K562 (cell line): Measurements from ENCODE around the gene CYB5R3. TPM values are rescaled to one million over a fixed set of nuclear protein-coding genes. Genes with fewer than 3 reads are reported as not detected.

ENCODE experiments used
- CREB1 ChIP-seq, 2 experiments: sonication (generic) in 1 of 2; formaldehyde crosslinking in 1 of 2; IDR thresholded peaks; 2 replicates each; pipeline versions ENCODE4 v1.6.1 to v1.8.0; 2012 to 2022; ENCODE audit warnings: inconsistent platforms in 1 of 2, mild to moderate bottlenecking in 1 of 2, missing genetic modification reagents in 1 of 2, moderate library complexity in 1 of 2
- HMG20A ChIP-seq: fragments of 450-650 bp; formaldehyde crosslinking; conservative IDR thresholded peaks from 2 replicates; pipeline ENCODE4 v1.4.0; 2020; ENCODE audit warnings: mild to moderate bottlenecking, mixed read lengths
- HNRNPLL ChIP-seq: fragments of 200-400 bp; formaldehyde crosslinking; IDR thresholded peaks from 2 replicates; pipeline ENCODE4 v1.6.1; 2017; ENCODE audit warnings: low read length, low read depth, mild to moderate bottlenecking; ENCODE audit not compliant: poor library complexity, severe bottlenecking
- JUND ChIP-seq, 2 experiments: IDR thresholded peaks; 2 replicates in 1 of 2; 3 replicates in 1 of 2; pipeline ENCODE4 v1.6.1; 2011; ENCODE audit warnings: borderline replicate concordance in 2 of 2, low read depth in 2 of 2, low read length in 2 of 2, improper control_type of control experiment in 1 of 2, missing biosample characterization in 1 of 2, missing genetic modification characterization in 1 of 2, missing genetic modification reagents in 1 of 2
- KLF1 ChIP-seq: fragments of 450-650 bp; IDR thresholded peaks from 2 replicates; pipeline ENCODE4 v1.6.1; 2016; ENCODE audit warnings: missing genetic modification characterization, missing compliant biosample characterization
- MED1 ChIP-seq: sonication (generic); formaldehyde crosslinking; IDR thresholded peaks from 2 replicates; pipeline ENCODE4 v1.8.1; 2023; ENCODE audit warnings: missing genetic modification reagents, borderline replicate concordance
- MTF1 ChIP-seq: fragments of 250-450 bp; sonication (Bioruptor Pico); IDR thresholded peaks from 2 replicates; pipeline ENCODE4 v1.9.0; 2021; ENCODE audit warnings: moderate library complexity, mild to moderate bottlenecking, inconsistent platforms, borderline replicate concordance
- NFATC3 ChIP-seq: fragments of 450-650 bp; IDR thresholded peaks from 2 replicates; pipeline ENCODE4 v1.6.1; 2017; ENCODE audit warnings: mild to moderate bottlenecking
- NR2F6 ChIP-seq: fragments of 450-650 bp; formaldehyde crosslinking; IDR thresholded peaks from 2 replicates; pipeline ENCODE4 v1.4.0; 2020; ENCODE audit warnings: mild to moderate bottlenecking
- PHF20 ChIP-seq: fragments of 450-650 bp; IDR thresholded peaks from 2 replicates; pipeline ENCODE4 v1.6.1; 2018; ENCODE audit not compliant: partially characterized antibody
- POLR2AphosphoS5 ChIP-seq: IDR thresholded peaks from 2 replicates; pipeline ENCODE4 v1.6.1; 2011; ENCODE audit warnings: mild to moderate bottlenecking, low read depth, low read length, moderate library complexity; ENCODE audit not compliant: control insufficient read depth, insufficient read depth
- SIN3B ChIP-seq: fragments of 450-650 bp; IDR thresholded peaks from 2 replicates; pipeline ENCODE4 v1.6.1; 2017; ENCODE audit warnings: low read depth, mild to moderate bottlenecking, moderate library complexity
- TARDBP ChIP-seq: fragments of 450-650 bp; IDR thresholded peaks from 2 replicates; pipeline ENCODE4 v1.6.1; 2016
- YY1 ChIP-seq, 3 experiments: IDR thresholded peaks; 2 replicates each; pipeline ENCODE4 v1.6.1; 2011; ENCODE audit warnings: low read length in 2 of 3, mild to moderate bottlenecking in 2 of 3, moderate library complexity in 2 of 3, borderline replicate concordance in 1 of 3, control low read depth in 1 of 3, low read depth in 1 of 3; ENCODE audit not compliant: insufficient read depth in 3 of 3, insufficient replicate concordance in 2 of 3, control insufficient read depth in 1 of 3, insufficient read length in 1 of 3; ENCODE audit errors: extremely low read depth in 1 of 3
- ZFX ChIP-seq: sonication (generic); formaldehyde crosslinking; IDR thresholded peaks from 2 replicates; pipeline ENCODE4 v1.8.0; 2022; ENCODE audit warnings: mild to moderate bottlenecking, missing genetic modification reagents, moderate library complexity
- ZNF175 ChIP-seq: fragments of 200-800 bp; sonication (Bioruptor generic); IDR thresholded peaks from 2 replicates; pipeline ENCODE4 v1.6.1; 2016; ENCODE audit warnings: low read depth, mild to moderate bottlenecking, missing genetic modification characterization, missing compliant biosample characterization
- ZNF316 ChIP-seq: fragments of 450-650 bp; IDR thresholded peaks from 2 replicates; pipeline ENCODE4 v1.6.1; 2016
- polyA plus RNA-seq, 8 experiments: library from polyadenylated mRNA; depleted of rRNA in 4 of 8; stranded (reverse) in 5 of 8; unstranded in 3 of 8; fragments of >200 nt; fragmentation: Nextera tagmentation in 2 of 8; fragmentation: Illumina TruSeq in 1 of 8; extraction: Ambion mirVana in 2 of 8; extraction: Trizol in 1 of 8; gene quantifications; 2 replicates each; pipeline versions ENCODE4 v1.2.1 to v1.2.3, GENCODE V29; 2011 to 2014; ENCODE audit warnings: inconsistent platforms in 1 of 8, missing spikeins in 1 of 8
- total RNA-seq, 7 experiments: library from RNA; depleted of rRNA in 6 of 7; stranded (reverse); fragments of >200 nt in 6 of 7; fragmentation: Illumina TruSeq in 2 of 7; extraction: Trizol in 2 of 7; gene quantifications; 2 replicates each; pipeline versions ENCODE4 v1.2.1 to v1.2.3, GENCODE V29; 2011 to 2021; ENCODE audit warnings: low replicate concordance in 1 of 7
- TF ChIP-seq, protein P1 (sequence below), 2 experiments: IDR thresholded peaks; 2 replicates each; pipeline ENCODE4 v1.6.1; 2012; ENCODE audit warnings: improper control_type of control experiment in 2 of 2, low read depth in 2 of 2, low read length in 2 of 2, borderline replicate concordance in 1 of 2
- TF ChIP-seq, protein P2 (sequence below), 2 experiments: IDR thresholded peaks; 2 replicates each; pipeline ENCODE4 v1.6.1; 2011; ENCODE audit warnings: borderline replicate concordance in 1 of 2, control low read depth in 1 of 2, low read depth in 1 of 2, low read length in 1 of 2, mild to moderate bottlenecking in 1 of 2, mixed read lengths in 1 of 2, moderate library complexity in 1 of 2; ENCODE audit not compliant: insufficient read depth in 1 of 2, insufficient read length in 1 of 2, poor library complexity in 1 of 2, severe bottlenecking in 1 of 2; ENCODE audit errors: extremely low read depth in 1 of 2

Gene CYB5R3
- total and polyA plus RNA-seq, 9 of the 15 experiments (the other 6 are each of a cell fraction or from before 2014, with no cell fraction given), result 1.4 to 66.8 (median 23.4) TPM

DNA sequence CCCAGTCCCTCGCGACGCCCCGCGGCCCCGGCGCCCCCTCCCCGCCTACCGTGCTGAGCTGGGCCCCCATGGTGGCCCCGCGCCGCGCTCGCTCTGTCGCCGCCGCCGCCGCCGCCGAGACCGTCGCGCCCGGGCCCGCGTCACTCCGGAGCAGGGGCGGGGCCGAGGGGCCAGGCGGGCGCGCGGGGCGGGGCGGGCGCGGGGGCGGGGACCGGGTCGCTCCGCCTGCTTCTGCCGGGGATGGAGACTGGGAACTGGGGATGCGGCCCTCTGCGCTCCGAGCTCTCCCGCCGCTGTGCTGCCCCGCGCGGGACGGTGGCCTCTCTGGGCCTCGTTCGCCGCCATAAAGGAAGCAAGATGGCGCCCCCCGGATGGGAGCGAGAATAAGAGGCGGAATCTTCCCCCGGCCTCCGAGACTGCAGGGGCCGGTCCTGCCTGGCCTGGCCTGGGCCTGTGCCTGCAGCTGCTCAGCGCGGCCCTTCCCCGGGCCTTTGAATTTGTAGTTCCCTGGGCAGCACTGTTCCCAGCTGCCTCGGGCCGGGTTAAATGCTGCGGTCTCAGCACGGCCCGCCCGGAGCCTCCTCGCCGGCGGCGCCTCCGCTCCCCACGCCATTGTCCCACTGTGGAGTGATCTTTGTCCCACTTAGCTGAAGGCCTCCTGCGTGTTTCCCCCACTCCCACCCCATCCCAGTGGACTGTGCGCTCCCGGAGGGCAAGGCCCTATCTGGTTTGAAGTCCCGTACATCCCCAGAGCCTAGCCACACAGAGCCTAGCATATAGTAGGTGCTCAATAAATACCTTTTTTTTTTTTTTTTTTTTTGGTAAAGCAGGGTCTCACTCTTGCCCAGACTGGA lies at the start of gene CYB5R3 (continued):
- TF ChIP-seq MTF1 (CRISPR knock-in tag) (no peak), HNRNPLL (no peak), NR2F6 (no peak), PHF20 (peak; percentile 65), NFATC3 (no peak), TARDBP (no peak), SIN3B (0 out of 2 replicates have a peak, but pooled peaks have one; percentile 34), ZNF175 (CRISPR knock-in tag) (no peak), CREB1 (IDR thresholded peaks at IDR 0.05) (peak; percentile 83), CREB1 (CRISPR knock-in tag; IDR thresholded peaks at IDR 0.05) (peak; percentile 45; the same call in 1 of the 2 replicates), ZFX (peak; percentile 67; the same call in 1 of the 2 replicates), MED1 (CRISPR knock-in tag) (no peak), POLR2AphosphoS5 (no peak), ZNF316 (0 out of 2 replicates have a peak, but pooled peaks have one; percentile 4), YY1 (IDR thresholded peaks at IDR 0.05; ENCODE audit: borderline replicate concordance in 1 of 3, control insufficient read depth in 1 of 3, extremely low read depth in 1 of 3, insufficient read depth in 3 of 3, insufficient read length in 1 of 3, insufficient replicate concordance in 2 of 3, low read depth in 1 of 3, low read length in 2 of 3) (peak; percentile 39 to 89 (median 85)), JUND (IDR thresholded peaks at IDR 0.05; ENCODE audit: borderline replicate concordance, low read depth, low read length) (no peak), JUND (tag; IDR thresholded peaks at IDR 0.05; ENCODE audit: borderline replicate concordance, low read depth, low read length) (no peak), KLF1 (tag) (no peak), HMG20A (no peak)
- TF ChIP-seq, protein P1, sequence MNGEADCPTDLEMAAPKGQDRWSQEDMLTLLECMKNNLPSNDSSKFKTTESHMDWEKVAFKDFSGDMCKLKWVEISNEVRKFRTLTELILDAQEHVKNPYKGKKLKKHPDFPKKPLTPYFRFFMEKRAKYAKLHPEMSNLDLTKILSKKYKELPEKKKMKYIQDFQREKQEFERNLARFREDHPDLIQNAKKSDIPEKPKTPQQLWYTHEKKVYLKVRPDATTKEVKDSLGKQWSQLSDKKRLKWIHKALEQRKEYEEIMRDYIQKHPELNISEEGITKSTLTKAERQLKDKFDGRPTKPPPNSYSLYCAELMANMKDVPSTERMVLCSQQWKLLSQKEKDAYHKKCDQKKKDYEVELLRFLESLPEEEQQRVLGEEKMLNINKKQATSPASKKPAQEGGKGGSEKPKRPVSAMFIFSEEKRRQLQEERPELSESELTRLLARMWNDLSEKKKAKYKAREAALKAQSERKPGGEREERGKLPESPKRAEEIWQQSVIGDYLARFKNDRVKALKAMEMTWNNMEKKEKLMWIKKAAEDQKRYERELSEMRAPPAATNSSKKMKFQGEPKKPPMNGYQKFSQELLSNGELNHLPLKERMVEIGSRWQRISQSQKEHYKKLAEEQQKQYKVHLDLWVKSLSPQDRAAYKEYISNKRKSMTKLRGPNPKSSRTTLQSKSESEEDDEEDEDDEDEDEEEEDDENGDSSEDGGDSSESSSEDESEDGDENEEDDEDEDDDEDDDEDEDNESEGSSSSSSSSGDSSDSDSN (IDR thresholded peaks at IDR 0.05; ENCODE audit: borderline replicate concordance in 1 of 2, low read depth in 2 of 2, low read length in 2 of 2), result no peak
- TF ChIP-seq, protein P2, sequence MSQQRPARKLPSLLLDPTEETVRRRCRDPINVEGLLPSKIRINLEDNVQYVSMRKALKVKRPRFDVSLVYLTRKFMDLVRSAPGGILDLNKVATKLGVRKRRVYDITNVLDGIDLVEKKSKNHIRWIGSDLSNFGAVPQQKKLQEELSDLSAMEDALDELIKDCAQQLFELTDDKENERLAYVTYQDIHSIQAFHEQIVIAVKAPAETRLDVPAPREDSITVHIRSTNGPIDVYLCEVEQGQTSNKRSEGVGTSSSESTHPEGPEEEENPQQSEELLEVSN (IDR thresholded peaks at IDR 0.05; ENCODE audit: borderline replicate concordance in 1 of 2, extremely low read depth in 1 of 2, insufficient read depth in 1 of 2, insufficient read length in 1 of 2, low read depth in 1 of 2, low read length in 1 of 2, poor library complexity in 1 of 2, severe bottlenecking in 1 of 2), result peak in 1 of 2 experiments; percentile 9
